Islet of Langerhans (tissue), 1 donor: ENCODE results near the gene NOLC1.

Experiments used
- FAIRE-seq: peaks from one replicate; lab custom pipeline; 2011; peaks lifted over from hg19 to GRCh38; lab: Jason Lieb, UNC

NOLC1 gene

GRCh38 chr10:102121739-102122372 is 30.3 kb upstream of the NOLC1 start:
- no peak for FAIRE-seq

DNA sequence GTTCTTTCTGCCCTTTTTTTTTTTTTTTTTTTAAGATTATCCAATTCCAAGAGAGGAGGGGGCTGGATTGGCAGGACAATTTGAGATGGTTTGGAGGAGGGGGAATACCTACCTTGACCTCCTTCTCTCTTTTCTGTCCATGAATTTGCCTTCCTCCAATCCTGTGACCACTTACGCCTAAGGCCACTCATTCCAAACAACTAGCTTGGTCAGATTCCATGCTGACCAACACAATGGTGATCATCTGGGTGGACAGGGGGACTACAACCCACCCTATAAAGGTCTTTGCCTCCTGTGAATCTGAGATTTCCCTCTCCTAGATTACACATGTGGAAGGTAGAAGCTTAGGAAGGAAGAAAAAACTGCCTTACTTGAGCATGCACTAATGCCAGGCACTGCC is 29.7 kb upstream of the NOLC1 start:
- FAIRE-seq = no peak

DNA sequence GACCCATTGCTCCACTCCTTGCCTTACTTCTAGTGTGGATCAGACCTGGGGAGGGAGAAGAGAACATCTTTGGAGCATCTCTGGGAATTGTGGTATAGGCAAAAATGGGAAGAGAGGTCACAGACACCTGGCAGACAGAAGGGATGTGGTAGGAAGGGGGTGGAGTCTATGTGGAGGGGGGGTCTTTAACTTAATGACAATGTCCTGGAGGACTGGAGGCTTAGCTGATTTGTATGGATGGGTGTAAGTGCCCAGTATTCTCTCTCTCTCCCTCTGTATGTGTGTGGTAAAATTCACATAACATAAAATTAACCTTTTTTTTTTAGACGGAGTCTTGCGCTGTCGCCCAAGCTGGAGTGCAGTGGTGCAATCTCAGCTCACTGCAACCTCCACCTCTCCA is 29.0 kb upstream of the NOLC1 start:
- FAIRE-seq = no peak

DNA sequence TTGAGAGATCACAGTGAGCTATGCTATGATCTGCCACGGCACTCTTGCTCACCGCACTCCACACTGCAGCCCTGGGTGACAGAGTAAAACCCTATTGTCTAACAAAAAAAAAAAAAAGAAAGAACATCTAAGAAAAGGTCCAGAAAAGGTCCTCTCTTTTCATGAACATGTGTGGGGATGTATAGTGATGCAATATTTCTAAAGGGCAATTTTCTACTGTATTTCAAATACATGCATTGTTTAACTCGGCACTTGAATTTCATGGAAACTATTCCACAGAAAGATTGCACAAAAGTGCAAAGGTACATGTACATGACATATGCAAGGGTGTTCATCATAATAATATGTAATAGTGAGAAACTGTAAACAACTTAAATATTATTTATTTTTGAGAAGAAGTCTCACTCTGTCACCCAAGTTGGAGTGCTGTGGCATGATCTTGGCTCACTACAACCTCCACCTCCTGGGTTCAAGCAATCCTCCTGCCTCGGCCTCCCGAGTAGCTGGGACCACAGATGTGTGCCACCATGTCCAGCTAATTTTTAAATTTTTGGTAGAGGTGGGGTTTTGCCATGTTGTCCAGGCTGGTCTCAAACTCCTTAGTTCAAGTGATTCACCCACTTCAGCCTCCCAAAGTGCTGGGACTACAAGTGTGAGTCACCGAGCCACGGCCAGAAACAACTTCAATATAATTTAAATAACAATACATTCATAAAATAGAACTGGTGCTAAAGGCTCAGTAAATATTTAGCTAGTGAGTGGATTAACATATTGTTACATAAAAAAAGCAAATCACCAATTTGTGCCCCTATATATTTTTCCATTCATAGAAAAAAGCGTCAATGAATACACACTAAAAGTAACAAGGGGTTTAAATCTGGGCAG is 20.7 kb upstream of the NOLC1 start:
- no peak for FAIRE-seq

DNA sequence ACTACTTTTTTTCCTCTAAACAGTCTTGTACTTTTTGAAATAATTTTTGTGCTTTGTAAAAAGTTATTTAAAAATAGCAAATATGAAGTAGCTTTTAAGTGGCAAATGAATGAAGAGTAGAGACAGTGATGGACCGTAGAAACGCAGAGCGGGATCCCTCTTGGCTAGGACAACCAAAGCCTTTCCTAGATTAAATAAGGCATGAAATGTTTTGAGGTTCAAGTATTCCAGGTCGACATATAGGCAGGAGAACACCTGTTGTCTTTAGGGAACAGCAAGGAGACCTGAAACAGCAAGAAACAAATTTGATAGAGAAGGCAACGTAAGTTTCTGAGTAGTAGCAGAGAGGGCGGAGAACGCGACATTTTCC is 20.0 kb upstream of the NOLC1 start:
- no peak for FAIRE-seq

DNA sequence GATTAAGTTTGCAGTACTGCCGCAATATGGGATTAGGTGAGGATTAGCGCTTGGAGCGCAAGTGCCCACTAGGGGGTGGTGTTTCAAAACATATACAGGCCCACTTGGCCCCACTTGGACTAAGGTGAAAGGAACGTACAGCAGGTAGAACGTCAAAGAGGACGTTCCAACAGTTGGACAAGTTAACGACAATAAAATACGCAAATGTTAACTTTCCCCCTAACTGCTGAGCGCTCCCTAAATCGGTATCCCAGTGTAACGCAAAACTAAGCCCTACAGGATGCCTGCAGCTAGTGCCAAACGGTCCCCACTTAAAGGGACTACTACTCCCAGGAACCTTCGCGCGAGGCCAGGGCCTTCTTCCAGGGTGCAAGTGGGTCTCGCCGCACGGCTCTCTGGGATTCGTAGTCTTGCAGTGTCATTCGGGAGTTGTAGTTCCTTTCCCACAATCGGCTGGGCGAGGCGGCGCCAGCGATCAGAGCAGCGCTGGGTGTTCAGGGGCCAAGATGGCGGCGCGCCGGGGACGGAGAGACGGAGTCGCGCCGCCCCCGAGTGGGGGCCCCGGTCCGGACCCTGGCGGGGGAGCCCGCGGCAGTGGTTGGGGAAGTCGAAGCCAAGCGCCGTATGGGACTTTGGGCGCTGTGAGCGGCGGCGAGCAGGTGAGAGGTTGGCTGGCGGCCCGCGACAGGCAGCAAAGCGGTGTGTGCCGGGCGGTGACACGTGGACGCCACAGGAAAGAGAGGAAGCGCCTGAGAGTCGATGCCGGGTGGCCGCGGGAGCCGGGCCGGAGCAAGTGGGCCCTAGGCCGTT is 19.4 kb upstream of the NOLC1 start, which contains the start of gene PPRC1:
TSS of gene PPRC1 (plus strand) at position 478 of the 810 bp plus-strand sequence. CDS start at position 507, 29 bp downstream.
- FAIRE-seq = no peak

DNA sequence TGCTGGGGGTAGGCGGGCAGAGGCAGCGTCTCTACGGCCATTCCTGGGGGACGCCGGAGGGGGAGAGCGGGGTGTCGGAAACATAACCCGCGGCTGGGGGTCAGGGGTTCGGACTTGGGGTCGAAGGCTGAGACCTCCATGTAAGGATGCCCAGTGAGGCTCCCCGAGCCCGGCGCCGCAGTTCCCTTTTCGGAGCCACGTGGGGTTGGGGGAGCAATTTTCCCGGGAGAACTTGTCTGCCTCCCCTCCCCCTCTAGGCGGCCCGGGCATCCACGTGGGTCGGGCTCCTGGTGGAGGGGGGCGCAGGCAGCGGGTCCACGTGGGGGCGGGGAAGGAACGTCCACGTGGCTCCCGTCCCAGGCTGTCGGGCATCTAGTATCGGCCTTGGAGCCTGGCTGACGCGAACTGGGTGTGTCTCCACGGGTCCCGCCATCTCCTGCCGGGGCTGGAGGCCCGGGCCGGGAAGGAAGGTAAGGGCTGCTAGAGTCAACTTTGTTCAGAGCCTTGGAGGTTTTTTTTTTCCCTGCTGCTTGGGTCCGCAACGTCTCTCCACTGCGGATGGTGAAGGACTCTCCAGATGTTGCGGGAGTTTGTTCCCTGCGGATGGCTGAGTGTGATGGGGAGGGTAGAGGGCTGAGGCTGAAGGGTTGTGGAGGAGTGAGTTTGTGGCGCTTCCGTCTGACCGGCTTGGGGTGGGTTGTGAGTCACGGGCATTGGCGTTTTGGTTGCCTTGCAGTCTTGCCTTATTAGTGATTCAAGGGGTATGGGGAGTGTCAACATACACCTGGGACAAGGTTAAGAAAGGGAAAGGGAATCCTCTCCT is 18.6 kb upstream of the NOLC1 start:
- FAIRE-seq = no peak

DNA sequence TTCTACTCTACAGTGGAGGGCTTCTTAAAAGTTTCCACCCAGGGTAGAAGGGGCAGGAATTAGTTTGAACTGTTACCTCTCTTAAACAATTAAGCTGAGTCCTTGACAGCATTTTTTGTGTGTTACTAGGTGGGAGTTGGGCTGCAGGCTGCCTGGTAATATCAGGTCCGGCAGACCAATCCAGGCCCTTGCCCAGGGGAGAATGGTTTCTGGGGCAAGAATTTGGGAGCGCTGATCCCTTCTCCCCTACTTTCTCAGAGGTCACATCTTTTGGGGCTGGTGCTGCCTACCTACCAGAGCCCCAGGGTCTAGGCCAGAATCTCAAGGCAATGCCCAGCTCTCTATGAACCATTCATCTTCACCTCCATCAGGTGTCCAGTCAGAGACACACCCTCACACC is 17.8 kb upstream of the NOLC1 start:
- FAIRE-seq = no peak

DNA sequence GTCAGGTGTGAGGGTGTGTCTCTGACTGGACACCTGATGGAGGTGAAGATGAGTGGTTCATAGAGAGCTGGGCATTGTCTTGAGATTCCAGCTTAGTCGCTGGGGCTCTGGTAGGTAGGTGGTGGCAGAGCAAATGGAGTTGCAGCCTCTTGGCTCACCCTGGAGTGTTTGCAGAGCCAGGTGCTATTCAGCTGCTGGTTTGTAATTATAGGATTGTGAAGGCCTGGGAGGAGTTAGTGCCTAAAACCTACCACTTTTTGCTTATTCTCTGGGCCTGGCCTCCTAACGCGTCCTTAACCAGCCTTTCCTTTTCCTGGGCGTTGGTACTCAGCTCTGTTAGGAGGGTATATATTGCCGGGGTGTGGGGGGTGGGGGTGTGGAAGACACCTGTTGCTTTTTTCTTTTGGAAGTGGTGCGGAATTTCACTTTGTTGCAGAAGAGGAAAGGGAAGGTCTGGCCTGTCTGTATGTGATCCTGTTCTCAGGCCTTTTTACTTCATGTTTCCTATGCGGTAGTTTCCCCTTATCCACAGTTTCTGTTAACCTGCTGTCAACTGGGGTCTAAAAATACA is 16.1 kb upstream of the NOLC1 start:
- no peak for FAIRE-seq

DNA sequence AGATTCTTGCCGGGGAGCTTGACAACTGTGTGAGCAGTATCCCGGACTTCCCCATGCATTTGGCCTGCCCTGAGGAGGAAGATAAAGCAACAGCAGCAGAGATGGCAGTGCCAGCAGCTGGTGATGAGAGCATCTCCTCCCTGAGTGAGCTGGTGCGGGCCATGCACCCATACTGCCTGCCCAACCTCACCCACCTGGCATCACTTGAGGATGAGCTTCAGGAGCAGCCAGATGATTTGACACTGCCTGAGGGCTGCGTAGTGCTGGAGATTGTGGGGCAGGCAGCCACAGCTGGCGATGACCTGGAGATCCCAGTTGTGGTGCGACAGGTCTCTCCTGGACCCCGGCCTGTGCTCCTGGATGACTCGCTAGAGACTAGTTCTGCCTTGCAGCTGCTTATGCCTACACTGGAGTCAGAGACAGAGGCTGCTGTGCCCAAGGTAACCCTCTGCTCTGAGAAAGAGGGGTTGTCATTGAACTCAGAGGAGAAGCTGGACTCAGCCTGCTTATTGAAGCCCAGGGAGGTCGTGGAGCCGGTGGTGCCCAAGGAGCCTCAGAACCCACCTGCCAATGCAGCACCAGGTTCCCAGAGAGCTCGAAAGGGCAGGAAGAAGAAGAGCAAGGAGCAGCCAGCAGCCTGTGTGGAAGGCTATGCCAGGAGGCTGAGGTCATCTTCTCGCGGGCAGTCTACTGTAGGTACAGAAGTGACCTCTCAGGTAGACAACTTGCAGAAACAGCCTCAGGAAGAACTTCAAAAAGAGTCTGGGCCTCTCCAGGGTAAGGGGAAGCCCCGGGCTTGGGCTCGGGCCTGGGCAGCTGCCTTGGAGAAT is 12.7 kb upstream of the NOLC1 start:
- no peak for FAIRE-seq

DNA sequence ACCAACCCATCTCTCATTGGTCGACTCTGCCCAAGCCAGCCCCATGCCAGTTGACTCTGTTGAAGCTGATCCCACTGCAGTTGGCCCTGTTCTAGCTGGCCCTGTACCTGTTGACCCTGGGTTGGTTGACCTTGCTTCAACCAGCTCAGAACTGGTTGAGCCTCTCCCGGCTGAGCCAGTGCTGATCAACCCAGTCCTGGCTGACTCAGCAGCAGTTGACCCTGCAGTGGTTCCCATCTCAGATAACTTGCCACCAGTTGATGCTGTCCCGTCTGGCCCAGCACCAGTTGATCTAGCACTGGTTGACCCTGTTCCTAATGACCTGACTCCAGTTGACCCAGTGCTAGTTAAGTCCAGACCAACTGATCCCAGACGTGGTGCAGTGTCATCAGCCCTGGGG is 12.0 kb upstream of the NOLC1 start:
- FAIRE-seq = no peak

DNA sequence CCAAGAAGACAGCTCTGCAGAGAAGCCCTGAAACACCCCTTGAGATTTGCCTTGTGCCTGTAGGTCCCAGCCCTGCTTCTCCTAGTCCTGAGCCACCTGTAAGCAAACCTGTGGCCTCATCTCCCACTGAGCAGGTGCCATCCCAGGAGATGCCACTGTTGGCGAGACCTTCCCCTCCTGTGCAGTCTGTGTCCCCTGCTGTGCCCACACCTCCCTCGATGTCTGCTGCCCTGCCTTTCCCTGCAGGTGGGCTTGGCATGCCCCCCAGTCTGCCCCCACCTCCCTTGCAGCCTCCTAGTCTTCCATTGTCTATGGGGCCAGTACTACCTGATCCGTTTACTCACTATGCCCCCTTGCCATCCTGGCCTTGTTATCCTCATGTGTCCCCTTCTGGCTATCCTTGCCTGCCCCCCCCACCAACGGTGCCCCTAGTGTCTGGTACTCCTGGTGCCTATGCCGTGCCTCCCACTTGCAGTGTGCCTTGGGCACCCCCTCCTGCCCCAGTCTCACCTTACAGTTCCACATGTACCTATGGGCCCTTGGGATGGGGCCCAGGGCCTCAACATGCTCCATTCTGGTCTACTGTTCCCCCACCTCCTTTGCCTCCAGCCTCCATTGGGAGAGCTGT is 11.2 kb upstream of the NOLC1 start:
- FAIRE-seq = no peak

GRCh38 chr10:102141583-102142107 is 10.5 kb upstream of the NOLC1 start:
- no peak for FAIRE-seq

GRCh38 chr10:102146971-102147428 is 5.2 kb upstream of the NOLC1 start:
- FAIRE-seq = no peak

GRCh38 chr10:102147561-102147960 is 4.6 kb upstream of the NOLC1 start:
- FAIRE-seq = no peak

- FAIRE-seq = no peak
Observed at GRCh38 chr10:102148275-102148674, 3.9 kb upstream of the NOLC1 start.

DNA sequence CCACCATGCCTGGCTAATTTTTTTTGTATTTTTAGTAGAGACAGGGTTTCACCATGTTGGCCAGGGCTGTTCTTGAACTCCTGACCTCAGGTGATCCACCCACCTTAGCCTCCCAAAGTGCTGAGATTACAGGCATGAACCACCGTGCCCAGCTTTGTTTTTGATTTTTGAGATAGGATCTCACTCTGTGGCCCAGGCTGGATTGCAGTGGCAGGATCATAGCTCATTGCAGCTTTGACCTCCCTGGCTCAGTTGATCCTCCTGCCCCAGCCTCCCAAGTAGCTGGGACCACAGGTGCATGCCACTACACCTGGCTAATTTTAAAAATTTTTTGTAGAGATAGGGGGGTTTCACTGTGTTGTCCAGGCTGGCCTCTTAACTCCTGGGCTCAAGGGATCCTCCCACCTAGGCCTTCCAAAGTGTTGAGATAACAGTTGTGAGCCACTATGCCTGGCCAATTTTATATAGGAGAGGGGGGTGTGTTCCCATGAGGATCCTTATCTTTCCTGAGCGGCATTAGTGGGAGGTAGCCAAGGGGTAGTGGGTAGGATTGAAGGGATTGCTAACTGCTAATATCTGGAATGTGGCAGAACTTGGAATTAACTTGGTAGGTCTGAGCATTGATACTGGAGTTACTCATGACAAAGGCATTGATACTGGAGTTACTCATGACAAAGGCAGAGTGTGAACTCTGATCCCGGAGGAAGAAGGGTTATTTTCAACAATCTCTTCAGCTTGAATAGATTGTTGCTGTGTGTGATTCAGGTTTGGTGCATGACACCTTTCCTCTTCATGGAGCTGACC is 1.0 kb upstream of the NOLC1 start:
- FAIRE-seq = no peak

DNA sequence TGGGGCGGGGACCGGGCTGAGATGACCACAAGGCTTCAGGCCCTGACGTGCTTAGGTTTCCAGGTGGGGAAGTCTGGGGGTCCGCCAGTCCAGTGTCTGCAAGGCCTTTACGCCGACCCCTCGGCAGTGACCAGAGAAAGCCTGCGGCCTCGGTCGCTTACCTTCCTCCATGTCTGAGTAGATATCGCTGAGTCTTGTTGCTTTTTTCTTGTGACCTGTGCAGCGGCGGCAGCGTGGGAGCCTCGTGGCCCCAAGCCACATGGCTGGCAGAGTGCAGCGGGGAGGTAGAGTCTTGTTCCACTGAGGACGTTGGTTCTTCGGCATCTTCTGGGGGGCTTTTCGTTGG is 329 bp downstream of the NOLC1 start:
- FAIRE-seq = no peak

DNA sequence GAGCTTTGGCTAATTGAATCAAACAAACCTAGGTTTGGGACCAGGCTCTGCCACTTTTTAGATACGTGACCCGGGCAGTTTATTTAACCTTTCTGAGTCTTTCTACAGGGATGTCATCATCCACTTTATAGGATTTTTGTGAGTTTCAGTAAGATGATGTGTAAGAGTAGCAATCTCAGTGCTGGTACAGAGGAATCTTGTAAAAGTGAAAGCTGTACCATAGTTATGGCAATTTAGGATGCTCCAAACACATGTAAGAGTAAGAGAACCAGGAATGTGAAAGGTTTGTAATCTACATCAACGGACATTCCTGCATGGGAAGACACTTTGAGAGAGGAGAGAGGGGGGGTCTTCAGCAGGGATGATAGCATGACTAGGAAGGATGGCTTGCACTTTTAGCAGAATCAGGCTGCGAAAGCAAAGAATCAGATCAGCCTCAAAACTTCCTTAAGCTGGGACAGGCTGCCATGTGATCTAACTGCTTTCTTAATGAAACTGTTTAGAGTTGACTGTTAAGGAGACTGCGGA is 968 bp downstream of the NOLC1 start:
- FAIRE-seq = no peak
